Measurements from ENCODE around the gene CYB561. TPM values are rescaled to one million over a fixed set of nuclear protein-coding genes. Genes with fewer than 3 reads are reported as not detected.

The CYB561 gene
- total and polyA plus RNA-seq, 2 donors (not counting 3 experiments of a cell fraction or from before 2014, with no cell fraction given), result 34.9 to 71.1 TPM

- dilution Hi-C loops (cut with MboI; ENCODE audit: extremely low pct_ligation_motif_present, low sequenced_read_pairs), result no loop called here
- no TSS peak for BruUV-seq (replicated peaks)
- intact Hi-C loops (cut with micrococcal nuclease), result no loop called here
These were observed 6.2 kb upstream of the CYB561 start for GRCh38 chr17:63452046-63452961.

More at GRCh38 chr17:63452046-63452961, 6.2 kb upstream of the CYB561 start:
- Histone ChIP-seq H3K79me2 (ENCODE audit: control insufficient read depth, insufficient read depth, low read length) (no peaks in the 10 kb centered on the region), H3K9ac (replicated peaks; ENCODE audit: extremely low read depth, insufficient read depth, low read length) (no peak overlapping the region), H3K4me3 (replicated peaks in 1 of 3; ENCODE audit: insufficient read depth in 1 of 3, low read depth in 1 of 3, low read length in 3 of 3) (no peak overlapping the region), H3K27ac (ENCODE audit: insufficient read depth, low read depth, low read length) (no peak overlapping the region), H3K27me3 (ENCODE audit: control insufficient read depth in 2 of 2, insufficient read depth in 2 of 2, low read length in 2 of 2) (no peaks in the 10 kb centered on the region), H3K4me2 (ENCODE audit: insufficient read depth, low read length) (no peak overlapping the region), H2AFZ (ENCODE audit: low read depth, low read length) (no peak overlapping the region), H4K20me1 (replicated peaks; ENCODE audit: control insufficient read depth, extremely low read depth, insufficient read depth, low read length) (no peaks in the 10 kb centered on the region), H3K9me1 (replicated peaks; ENCODE audit: control insufficient read depth, extremely low read depth, insufficient read depth, low read length) (no peaks in the 10 kb centered on the region), H3K4me1 (ENCODE audit: control insufficient read depth, extremely low read depth, insufficient read depth, low read length) (peaks cover 41% of the 10 kb centered on the region), H3K36me3 (ENCODE audit: control insufficient read depth in 2 of 2, extremely low read depth in 1 of 2, insufficient read depth in 2 of 2, low read length in 2 of 2) (no peaks in the 10 kb centered on the region), H3K9me3 (replicated peaks; ENCODE audit: control insufficient read depth, insufficient read depth, low read length) (no peaks in the 10 kb centered on the region)
- no peak for DNase-seq (ENCODE audit: low read depth, low spot score)
- TF ChIP-seq GATA2 (IDR thresholded peaks at IDR 0.05; ENCODE audit: insufficient read depth, insufficient read length, low read depth, low read length) (no peak), JUN (IDR thresholded peaks at IDR 0.05; ENCODE audit: borderline replicate concordance, insufficient read depth, insufficient read length, low read depth) (no peak), POLR2A (IDR thresholded peaks at IDR 0.05; ENCODE audit: low read depth, low read length) (no peak), EZH2 (IDR thresholded peaks at IDR 0.05; ENCODE audit: borderline replicate concordance, low read depth, low read length, severe bottlenecking) (no peak), POLR2AphosphoS5 (IDR thresholded peaks at IDR 0.05; ENCODE audit: insufficient read depth, low read depth, low read length) (no peak), MYC (IDR thresholded peaks at IDR 0.05; ENCODE audit: low read depth, low read length) (no peak)
- TF ChIP-seq, protein P1, sequence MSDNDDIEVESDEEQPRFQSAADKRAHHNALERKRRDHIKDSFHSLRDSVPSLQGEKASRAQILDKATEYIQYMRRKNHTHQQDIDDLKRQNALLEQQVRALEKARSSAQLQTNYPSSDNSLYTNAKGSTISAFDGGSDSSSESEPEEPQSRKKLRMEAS (IDR thresholded peaks at IDR 0.05; ENCODE audit: insufficient read depth, insufficient read length), result no peak
- TF ChIP-seq, protein P2, sequence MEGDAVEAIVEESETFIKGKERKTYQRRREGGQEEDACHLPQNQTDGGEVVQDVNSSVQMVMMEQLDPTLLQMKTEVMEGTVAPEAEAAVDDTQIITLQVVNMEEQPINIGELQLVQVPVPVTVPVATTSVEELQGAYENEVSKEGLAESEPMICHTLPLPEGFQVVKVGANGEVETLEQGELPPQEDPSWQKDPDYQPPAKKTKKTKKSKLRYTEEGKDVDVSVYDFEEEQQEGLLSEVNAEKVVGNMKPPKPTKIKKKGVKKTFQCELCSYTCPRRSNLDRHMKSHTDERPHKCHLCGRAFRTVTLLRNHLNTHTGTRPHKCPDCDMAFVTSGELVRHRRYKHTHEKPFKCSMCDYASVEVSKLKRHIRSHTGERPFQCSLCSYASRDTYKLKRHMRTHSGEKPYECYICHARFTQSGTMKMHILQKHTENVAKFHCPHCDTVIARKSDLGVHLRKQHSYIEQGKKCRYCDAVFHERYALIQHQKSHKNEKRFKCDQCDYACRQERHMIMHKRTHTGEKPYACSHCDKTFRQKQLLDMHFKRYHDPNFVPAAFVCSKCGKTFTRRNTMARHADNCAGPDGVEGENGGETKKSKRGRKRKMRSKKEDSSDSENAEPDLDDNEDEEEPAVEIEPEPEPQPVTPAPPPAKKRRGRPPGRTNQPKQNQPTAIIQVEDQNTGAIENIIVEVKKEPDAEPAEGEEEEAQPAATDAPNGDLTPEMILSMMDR (IDR thresholded peaks at IDR 0.05; ENCODE audit: extremely low read depth in 1 of 2, insufficient read depth in 1 of 2, low read depth in 1 of 2, low read length in 2 of 2), result no peak
- CTCF ChIA-PET, result interaction anchor here (1.0 to 5.1 kb wide), 4 partner anchors 26 to 85 kb away, joined by 3 to 25 read pairs (median 12); partner anchors contain the start of gene ACE
- FAIRE-seq, result no peak
- POLR2A ChIA-PET, result no interaction called here

Measured in endothelial cell of umbilical vein (primary cell).